ENCODE data around the gene MEF2C. TPM values are rescaled to one million over a fixed set of nuclear protein-coding genes. Genes with fewer than 3 reads are reported as not detected.
"Not testable (repeated sequence)": the region's sequence is repeated elsewhere in the genome, so short reads cannot be mapped to it uniquely, and the experiment has no call there.

The MEF2C gene
- total RNA-seq = 0.02 and 0.25 TPM in 2 replicates

DNA sequence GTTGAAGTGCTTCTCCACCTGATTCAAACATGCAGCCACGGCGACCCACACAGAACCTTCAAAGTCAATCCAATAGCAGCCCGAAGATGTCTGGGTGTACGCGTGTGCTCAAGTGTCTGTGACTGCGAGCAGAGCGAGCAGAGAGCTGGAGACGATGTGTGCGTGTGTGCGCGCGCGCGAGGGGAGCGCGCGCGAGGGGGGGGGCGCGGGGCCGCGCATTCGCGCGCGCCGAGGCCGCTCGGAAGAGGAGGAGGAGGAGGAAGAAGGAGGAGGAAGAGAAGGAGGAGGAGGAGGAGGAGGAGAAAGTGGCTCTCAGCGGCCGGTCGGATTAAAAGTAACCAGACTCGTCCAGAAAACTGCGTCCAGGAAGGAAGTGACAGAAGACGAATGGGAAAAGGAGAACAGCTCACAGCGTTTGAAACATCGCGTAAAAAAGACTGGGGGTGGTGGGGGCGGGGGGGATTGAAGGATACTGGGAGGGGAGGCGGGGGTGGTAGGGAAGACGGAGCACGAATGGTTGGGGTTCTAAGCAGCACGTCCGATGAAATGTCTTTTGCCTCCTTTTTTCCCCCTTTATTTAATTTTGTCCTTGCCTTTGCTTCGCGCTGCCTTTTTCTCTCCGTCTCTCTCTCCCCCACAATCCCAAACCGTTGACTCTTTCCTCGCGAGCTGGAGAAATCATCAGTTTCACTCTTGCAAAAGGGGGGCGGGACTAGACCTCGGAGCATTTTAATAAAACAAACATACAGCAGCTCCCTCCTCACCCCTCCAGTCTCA lies at the start of gene MEF2C:
MEF2C (minus strand) TSS at position 126 of the 777 bp plus-strand sequence. CDS start 59,396 bp downstream, outside the sequence.
- intact Hi-C loops (cut with micrococcal nuclease) = loop anchor here (5.0 to 10.0 kb wide), 4 partner anchors 56 to 738 kb away; no protein-coding TSS in a partner anchor

DNA sequence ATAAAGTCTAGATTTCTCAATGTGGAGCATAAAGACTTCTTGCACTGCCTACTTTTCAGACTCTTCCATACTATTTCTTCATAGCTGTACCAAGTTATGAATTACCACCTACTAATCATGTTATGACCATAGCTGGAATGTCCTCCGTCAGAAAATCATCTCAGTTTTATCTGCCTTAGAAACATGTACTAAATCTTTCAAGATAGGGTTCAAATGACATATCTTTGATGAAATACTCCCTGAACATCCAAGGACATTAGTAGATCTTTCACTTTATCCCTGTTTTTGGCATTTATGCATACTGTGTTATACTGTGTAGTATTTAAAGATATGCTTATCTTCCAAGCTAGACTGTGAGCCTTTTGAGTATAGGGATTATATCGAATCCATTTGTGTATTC lies 49.6 kb upstream of the MEF2C start:
- intact Hi-C loops (cut with micrococcal nuclease) = no loop called here

DNA sequence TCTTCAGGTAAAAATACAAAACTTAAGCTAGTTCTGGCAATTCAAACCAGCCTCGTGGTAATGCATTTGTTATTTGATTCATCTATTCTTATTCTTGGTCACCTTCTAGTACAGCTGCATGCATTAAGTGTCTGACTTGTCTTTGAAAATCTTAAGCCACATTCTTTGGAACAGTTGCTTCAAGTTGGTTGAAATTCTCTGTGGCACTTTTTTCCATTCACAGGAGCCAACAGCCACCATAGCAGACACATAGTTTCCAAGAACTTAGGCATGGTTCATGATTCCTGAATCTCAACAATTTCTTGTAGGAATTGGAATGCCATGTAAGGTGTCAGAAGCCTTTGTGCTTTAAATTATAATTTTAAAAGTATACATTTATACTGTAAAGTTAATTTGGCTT lies 47.4 kb upstream of the MEF2C start:
- intact Hi-C loops (cut with micrococcal nuclease) = no loop called here

DNA sequence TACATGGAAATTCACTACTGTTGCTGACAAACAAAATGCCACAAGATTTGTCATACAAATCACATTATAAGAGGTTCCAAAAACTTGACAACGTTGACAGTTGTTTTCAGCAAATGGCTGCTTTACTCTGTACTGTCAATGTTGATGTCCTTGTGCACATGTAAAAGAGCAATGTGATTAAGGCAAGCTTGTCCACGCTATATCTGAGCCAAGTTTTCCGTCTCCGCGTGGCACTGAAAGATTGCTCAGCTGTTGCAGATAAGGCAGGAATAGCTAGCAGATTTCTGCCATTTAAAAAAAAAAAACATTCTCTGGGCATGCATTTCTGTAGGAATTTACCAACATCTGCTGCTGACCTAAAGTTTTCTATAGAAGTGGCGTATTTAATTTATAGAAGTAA lies 46.4 kb upstream of the MEF2C start:
- intact Hi-C loops (cut with micrococcal nuclease) = no loop called here

DNA sequence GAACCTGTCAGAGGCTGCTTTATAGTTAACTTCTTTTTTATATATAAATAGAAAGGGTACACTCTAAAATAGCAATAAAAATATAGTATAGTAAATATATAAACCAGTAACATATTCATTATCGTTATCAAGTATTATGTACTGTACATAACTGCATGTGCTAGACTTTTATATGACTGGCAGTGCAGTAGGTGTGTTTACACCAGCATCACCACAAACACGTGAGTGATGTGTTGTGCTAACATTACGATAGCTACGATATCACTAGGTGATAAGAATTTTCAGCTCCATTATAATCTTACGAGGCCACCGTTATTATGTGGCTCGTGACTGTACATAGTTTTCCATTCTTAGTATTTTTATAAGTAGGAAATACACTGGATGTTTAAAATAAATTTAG lies 43.8 kb upstream of the MEF2C start:
- intact Hi-C loops (cut with micrococcal nuclease) = no loop called here

DNA sequence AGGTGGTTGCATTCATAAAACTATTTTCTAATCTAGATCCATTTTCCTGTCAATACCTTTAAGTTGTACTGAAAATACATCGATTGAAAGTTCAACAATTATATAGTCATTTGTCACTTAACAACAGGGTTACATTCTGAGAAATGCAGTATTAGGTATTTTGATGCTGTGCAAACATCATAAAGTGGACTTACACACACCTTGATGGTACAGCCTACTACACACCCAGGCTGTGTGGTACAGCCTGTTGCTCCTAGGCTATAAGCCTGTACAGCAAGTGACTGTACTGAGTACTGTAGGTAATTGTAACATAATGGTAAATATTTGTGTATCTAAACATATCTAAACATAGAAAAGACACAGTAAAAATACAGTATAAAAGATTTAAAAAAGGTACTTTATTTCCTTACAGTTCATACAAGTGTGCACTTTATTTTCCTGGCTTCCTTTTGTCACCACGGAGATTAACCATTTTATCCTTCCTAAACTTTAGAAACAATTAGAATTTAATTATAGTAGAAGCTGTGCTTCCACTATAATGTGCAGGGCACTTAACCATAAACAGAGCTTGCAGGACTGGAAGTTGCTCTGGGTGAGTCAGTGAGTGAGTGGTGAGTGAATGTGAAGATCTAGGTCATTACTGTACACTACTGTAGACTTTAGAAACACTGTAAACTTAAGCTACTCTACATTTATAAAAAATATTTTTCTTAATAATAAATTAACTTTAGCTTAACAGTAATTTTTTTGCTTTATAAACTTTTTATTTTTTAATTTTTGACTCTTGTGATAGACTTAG lies 42.9 kb upstream of the MEF2C start:
- intact Hi-C loops (cut with micrococcal nuclease) = no loop called here

DNA sequence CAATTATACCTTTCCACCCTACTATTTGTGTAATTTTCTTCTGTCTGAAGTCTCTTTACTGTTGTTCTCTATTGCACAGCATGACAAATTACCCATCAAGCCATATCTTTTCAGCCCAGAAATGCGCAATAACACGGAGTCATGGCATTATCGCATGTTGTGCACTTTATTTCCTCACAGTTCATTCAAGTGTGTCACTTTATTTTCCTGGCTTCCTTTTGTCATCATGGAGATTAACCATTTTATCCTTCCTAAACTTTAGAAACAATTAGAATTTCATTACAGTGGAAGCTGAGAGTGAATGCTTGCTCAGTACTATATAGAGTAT lies 41.3 kb upstream of the MEF2C start:
- intact Hi-C loops (cut with micrococcal nuclease) = no loop called here

DNA sequence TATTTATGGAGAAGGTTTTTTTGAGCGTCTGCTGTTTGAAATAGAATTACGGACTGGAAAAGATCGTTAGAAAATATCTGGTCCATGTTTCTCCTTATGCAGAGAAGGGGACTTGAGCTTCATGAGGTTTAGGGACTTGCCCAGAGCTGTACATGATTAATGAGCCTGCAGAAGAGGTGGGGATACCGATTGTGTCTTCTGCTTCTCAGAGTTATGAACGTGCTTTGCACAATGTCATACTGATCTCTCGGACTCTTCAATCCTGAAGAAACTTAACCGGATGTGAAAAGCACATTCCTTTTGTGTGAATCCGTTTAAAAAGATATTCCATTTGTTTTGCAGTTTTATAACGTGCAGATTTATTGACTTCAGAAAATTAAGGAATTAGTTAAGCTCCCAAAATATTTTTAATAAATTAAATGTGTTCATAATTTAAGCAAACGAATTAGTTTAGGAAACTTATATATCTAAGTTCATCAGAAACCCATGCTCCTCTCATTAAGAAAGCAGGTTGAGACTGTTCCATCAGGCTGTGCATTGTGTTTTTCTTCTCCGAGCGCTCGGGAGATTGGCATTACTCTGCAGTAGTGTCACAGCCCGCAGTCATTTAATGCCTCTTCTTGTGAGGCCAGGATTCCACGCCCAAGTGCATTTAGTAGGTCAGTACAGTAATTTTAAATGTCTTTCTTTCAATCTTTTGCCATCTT lies 40.8 kb upstream of the MEF2C start:
- intact Hi-C loops (cut with micrococcal nuclease) = no loop called here

DNA sequence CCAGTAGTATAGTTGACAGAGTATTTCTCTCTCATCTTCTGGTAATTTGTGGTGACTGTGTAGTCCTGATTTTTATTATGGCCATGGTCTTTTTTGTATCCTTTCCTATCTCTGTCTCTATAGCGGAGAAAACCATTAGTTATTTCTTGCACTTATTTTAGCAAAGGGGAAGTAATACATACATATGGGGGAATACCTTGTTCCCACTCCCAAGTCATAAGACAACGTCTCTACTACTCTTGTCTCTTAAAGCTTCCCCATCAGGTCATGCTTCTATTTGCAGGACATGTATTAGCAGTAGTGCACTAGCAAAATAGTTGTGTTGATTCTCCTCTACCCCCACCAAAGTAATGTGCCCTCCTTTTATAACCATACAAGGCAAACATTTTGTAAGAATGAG lies 29.8 kb upstream of the MEF2C start:
- intact Hi-C loops (cut with micrococcal nuclease) = not testable (repeated sequence)

DNA sequence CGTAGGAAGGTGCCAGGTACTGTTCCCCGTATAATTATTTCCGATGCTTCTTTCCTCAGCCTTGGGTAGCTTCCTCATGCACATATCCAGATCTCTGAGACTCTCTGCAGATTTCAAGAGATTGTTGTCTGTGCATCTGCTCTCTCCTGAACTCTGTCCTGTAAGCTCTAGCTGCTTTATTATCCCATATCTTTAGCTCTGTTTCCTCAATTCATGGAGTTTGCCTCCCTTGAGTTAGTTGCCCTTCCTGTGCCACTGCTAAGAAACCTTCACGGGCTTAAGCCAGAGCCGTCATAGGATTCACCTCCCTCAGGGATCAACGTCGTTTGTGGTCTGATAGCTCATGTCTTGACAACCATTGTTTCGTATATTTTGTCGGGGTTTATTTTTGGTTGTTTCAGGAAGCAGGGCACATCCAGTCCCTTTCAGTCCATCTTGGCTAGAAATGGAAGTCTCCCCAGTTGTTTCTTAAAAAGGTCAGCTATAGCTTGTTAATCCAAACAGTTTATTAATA lies 28.1 kb upstream of the MEF2C start:
- intact Hi-C loops (cut with micrococcal nuclease) = not testable (repeated sequence)

DNA sequence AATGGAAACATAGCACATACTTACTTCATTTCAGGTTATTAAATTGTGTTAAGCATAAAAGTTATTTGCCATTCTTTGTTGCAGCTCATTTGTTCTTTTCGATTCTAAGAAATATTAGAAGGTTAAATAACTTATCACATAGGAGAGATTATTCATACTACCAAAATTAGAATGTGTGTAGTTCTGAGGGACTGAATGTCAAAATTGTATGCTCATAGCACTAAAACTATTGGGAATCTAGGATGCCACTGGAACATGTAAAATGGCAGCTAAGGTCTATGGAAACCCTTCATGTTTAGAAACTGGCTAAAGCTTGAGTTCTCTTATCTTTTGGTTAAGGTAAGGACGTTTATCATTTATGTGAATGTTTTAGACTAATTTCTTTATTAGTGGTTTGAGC lies 21.5 kb upstream of the MEF2C start:
- intact Hi-C loops (cut with micrococcal nuclease) = not testable (repeated sequence)

DNA sequence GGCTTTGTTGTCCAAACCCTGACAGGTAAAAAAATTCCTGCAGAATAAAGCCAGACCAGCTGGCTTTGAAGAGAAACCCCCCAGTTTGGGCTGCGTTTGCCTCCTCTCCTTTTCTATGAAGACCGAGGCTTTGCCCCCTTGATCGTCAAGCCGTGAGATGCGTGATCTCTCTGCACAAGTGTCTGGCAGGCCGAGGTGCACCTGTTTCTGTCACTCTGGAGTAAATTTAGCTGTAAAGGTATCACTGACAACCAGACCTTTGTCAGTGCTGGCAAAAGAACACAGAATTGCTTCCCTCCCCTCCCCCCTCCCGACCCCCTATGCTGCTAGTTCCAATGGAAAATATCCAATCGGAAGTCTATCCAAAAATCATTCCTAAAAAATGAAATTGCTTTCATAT lies 21.0 kb upstream of the MEF2C start:
- intact Hi-C loops (cut with micrococcal nuclease) = not testable (repeated sequence)

DNA sequence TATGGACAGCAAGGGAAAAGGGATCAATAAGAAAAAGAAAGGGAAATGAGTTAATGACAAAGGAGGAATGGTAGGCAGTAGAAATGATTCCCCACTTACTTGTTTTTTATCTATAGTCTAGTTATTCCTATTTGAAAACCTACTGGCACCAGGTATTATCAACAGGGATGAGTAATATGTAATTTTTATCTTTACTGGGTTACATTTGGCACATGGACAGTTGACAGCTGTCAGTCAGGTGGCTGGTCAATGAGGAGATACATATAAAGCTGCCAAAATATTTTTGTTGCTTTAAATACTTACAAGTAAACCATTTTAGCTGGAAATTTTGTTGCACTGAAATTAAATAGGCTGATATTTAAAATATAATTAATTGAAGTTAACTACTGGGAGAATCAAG lies 18.1 kb upstream of the MEF2C start:
- intact Hi-C loops (cut with micrococcal nuclease) = not testable (repeated sequence)

DNA sequence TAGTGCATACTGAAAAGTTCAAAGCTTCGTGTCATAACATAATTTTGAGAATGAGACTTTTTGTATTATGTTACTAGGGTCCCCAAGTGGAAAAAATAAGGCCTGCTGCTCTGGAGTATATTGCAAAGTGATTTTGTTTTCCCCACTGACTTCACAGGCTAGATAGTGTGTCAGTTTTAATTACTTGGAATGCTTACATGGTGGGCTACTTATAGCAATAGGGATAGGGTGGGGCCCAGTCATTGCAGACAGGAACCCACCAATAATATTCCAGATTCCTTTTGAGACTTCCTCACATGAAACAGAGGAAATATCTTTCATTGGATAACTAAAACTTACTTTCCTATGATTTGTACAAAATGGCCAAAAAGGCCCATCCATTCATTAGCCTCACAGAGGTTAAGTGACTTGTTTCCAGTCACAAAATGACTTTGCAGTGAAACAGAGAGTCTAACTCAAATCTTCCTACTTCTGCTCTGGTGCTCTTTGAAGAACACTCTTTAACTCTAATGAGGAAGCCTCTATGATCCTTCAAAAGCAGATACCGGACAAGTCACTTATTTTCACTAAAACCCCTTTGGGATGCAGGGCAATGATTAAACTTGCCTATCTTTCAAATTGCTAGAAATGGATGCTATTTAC lies 16.2 kb upstream of the MEF2C start:
- intact Hi-C loops (cut with micrococcal nuclease) = no loop called here

DNA sequence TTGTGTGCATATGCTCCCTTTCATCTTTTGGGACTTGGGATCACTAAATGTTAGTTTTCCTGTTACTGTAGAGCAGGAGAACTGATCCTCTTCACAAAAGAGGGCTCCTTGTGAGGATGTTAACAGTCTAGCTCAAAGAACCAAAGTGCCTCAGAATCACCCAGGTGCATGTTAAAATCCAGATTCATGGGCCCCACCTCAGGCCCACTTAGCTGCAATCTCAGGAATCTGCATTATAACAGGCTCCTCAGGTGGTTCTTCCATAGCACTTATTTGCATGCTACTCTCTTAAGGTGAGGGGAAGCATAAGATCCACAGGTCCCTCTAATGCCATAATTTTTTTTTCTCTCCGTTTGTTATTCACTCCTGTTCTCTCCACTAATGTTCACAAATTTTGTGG lies 14.8 kb upstream of the MEF2C start:
- intact Hi-C loops (cut with micrococcal nuclease) = no loop called here

DNA sequence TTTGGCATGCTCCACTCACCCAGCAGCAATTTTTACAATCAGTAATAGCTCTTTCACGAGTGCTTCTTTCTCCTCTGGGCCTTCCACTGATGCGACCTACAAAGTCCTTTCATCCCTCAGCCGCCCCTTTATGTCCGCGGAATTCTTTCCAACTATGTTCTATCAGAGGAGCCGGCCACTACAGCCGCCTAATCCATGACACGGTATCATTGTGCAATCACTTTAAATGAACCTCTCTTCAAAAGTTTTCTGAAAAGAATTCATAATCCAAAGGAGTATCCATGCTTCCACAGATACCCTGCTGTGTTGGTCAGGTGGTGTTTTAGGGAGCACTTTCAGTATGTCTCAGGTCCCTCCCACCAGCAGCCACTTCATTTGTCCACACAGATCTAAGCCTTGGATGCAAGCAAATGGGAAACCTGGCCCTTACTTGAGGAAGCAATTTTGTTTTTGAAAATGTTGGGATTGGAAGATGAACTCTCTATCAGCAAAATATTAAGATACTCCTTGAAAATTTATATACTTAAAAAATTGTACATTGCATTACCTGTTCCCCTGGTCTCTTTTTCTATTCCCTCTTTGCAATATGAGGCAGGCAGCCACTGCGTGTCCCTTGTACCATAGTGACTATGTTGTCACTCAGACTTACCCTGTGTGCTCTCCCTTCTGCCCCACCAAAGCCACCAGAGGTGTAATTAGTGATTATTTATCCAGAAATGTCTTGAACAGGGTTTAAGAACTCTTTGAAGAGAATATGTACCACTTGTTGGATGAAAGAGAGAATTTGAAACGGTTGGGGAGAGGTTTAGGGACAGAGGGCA lies 12.9 kb upstream of the MEF2C start:
- intact Hi-C loops (cut with micrococcal nuclease) = no loop called here

DNA sequence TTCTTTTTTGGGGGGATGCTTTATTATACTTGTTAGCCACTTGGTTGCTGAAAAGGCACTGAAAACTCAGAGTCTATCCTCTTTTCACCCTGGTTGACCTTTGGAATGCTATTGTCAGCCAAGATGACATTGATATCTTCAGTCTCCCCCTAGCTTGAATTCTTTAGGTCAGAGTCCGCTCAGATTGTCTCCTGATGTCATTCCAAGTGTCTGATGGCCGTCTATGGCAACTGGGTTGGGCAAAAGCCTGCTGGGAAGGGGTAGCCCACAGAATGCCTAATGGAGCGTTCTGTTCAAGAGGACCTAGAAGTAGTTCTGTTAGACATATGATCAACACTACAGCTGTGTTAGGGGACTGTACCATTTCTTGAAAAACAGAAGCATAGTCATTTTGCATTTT lies 9.7 kb upstream of the MEF2C start:
- intact Hi-C loops (cut with micrococcal nuclease) = no loop called here

DNA sequence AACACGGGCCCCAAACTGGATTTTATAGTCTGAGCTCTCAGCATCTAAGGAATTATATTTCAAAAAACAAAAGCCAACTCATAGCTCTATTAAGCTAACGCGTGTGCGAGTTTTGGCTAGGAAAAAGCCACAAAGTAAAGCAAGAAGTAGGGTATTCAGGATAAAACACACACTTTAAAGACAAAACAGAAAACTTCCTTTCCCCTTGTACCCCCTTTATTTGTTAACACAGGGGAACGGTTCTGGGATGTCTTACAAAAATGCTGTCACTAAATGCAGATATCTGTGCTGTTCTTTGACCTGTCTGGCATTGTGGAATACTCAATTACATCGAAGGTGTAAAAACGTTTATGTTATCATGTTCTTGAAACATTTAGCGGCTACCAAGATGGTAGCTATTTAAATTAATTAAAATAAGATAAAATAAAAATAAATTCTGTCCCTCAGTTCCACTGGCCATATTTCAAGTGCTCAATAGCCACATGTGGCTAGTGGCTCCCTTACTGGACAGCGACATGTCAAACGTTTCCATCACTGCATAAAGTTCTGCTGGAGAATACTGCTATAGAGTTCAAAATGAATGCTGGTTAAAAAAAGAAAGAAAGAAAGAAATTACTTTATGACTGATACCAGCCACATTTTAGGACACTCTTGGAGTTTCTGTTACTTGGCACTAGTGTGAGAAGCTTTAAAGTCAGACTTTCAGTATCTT lies 7.2 kb upstream of the MEF2C start:
- intact Hi-C loops (cut with micrococcal nuclease) = no loop called here

DNA sequence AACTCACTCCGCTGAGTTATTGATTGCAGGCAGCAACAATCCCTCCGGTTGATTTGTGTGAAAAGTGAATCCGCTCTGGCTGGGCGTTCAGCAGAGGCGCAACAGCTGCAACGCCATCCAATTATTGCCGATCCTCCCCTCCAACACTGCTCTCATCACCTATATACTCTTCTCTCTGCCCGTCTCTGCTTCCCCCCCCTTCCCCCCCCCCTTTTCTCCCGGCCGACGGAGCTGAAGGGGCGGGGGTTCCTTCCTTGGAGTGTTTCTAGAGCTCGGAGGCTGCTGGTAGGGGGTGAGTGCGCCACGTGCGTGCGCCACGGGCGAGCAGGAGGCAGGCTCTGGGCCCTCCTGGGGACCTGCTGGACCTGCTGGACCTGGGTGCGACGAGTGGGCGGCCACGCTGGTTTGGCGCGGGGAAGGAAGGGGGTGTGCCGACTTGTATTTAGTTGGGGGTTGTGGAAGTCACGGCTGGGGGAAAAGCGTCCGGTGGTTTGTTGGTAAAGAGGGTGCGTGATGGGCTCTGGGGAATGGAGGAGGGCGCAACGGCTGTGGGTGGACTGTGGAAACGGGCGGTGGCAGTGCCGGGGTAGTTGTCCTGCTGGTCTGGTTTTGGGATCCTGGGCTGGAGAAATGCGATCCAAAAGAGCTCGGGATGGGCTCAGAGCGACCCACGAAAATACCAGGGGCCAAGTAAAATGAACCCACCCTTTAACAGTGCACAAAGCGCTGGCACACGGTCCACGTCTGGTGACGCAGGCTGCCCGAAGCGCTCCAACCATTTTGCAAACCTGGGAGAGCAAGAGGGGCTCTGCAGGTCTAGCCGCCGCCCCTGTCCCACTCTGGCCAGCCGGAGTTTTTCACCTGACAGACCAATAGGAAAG lies 6.4 kb upstream of the MEF2C start:
- intact Hi-C loops (cut with micrococcal nuclease) = loop anchor here (10.0 kb wide), 1 partner anchor 745 kb away; no protein-coding TSS in a partner anchor
